HG02678 (cell line): ENCODE measurements around the gene GIPC3.
"Not testable (repeated sequence)": the region's sequence is repeated elsewhere in the genome, so short reads cannot be mapped to it uniquely, and the experiment has no call there.

Source experiments
- ATAC-seq: cut with Tn5 transposase; IDR thresholded peaks from one replicate; pipeline ENCODE4 v1.9.1; 2021; ENCODE audit warnings: mild to moderate bottlenecking, moderate library complexity; ENCODE audit not compliant: unreplicated experiment

The GIPC3 gene

DNA sequence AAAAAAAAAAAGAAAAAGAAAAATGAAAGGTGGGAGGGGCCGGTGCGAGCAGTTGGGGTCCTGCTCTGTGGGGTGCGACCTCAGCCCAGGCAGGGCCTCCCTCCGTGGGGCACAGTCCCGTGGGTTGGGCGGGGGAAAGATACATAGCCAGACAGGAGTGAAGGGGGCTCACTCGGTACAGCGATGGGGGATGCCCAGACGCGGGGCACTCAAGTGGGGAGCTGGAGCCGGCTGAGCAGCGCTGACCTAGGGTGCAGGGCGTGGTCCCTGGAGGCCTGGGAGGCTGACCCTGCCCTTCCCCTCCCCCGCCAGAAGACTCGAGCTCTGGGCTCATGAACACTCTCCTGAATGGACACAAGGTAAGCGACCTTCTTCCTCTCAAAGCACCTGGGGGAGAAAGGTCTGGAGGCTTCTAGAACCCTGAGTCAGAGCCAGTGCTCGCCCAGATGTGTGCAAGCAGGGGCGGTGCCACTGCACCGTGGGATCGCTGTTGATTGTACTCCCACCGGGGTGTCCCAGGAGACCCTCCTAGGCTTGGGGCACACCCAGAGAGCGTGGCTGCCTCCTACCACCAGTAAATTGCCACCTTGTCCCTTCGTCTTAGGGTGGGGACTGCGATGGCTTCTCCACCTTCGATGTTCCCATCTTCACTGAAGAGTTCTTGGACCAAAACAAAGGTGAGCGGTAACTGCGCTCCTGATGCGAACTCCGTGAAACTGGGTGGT, 9.2 kb upstream of the GIPC3 start:
- ATAC-seq = no peak

GRCh38 chr19:3576696-3577443, 8.4 kb upstream of the GIPC3 start:
- ATAC-seq = no peak

DNA sequence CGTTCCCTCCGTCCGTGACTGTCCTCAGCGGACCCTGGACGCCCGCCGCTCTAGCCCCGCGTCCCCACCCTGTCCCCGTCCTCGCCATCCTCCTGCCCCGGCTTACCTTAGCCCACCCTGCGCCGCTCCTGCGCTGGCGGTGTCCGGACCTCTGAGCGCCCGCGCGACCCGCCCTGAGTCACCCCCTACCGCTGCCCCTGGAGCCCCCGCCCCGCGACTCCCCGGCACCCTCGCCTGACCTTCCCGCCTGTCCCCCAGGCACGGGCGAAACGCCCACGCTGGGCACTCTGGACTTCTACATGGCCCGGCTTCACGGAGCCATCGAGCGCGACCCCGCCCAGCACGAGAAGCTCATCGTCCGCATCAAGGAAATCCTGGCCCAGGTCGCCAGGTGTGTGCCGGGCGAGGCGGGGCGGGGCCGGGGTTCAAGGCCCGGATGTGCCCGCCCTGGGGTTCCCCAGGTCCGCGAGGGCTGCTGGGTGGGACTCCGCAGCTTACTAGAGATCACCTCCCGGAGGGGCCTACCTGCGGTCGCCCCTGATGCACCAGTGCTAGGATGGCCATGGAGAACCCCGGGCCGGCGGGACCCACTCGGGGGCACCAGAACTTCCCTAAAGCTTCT, 7.4 kb upstream of the GIPC3 start:
- ATAC-seq = no peak

GRCh38 chr19:3578390-3578789, 6.9 kb upstream of the GIPC3 start:
- no peak for ATAC-seq

- ATAC-seq = no peak
These were observed 4.9 kb upstream of the GIPC3 start for GRCh38 chr19:3580156-3580934.

GRCh38 chr19:3581792-3582191, 3.5 kb upstream of the GIPC3 start:
- not testable (repeated sequence) for ATAC-seq

GRCh38 chr19:3584036-3584802, 1.1 kb upstream of the GIPC3 start:
- not testable (repeated sequence) for ATAC-seq

DNA sequence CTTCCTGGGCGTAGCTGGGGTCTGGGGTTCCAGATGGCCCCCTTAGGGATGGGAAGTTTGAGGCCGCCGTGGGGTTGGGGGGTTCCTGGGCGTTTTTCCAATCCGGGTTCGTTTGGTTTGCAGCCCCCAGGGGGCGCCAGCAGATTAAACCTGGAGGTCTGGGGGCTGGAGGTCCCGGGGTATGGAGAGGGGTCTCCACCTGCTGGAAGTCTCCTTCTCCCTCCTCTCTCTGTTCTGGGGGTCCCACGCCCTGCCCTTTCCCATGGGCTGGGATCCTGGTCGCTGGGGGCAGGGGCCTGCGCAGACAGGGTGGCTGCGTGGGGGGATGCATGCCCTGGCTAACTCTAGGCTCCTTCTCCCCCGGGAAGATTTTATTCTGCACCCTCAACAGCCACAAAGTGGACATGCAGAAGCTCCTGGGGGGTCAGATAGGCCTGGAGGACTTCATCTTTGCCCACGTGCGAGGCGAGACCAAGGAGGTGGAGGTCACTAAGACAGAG, 899 bp downstream of the GIPC3 start:
- no peak for ATAC-seq

GRCh38 chr19:3586707-3587346, 1.5 kb downstream of the GIPC3 start:
- no peak for ATAC-seq

- no peak for ATAC-seq
These were observed 4.2 kb downstream of the GIPC3 start for GRCh38 chr19:3589439-3589838.

DNA sequence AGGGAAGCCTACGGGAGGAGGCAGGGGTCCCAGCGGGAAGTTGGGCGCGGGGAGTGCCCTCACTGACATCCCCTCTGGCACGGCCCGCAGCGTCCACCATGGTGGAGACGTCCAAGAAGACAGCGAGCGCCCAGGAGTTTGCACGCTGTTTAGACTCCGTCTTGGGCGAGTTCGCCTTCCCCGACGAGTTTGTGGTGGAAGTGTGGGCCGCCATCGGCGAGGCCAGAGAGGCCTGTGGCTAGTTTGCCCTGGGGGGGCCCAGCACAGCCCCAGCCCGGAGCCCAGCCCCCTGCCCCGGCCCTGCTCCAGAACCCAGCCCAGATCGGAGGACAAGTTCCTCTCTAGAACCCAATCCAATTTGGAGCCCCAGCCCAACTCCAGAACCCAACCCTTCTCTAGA, 4.7 kb downstream of the GIPC3 start:
- no peak for ATAC-seq

DNA sequence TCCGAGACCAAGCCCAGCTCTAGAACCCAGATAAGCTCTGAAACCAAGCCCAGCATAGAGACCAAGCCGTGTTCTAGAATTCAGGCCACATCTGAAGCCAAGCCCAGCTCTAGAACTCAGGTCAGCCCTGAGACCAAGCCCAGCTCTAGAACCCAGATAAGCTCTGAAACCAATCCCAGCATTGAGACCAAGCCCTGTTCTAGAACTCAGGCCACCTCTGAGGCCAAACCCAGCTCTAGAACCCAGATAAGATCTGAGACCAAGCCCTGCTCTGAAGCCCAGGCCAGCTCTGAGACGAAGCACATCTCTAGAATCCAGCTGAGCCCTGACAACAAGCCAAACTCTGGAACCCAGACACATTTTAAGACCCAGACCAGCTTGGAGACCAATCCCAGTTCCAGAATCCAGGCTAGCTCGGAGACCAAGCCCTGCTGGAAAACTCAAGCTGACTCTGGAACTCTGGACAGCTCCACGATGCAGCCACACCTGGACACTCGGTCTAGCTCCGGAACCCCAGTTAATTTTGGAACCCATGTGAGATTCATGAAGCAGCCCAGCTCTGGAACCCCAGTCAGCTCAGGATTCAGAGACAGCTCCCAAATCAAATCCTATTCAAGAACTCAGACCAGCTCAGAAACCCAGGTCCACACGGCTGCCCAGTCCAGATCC, 5.8 kb downstream of the GIPC3 start:
- no peak for ATAC-seq

GRCh38 chr19:3591876-3592613, 6.8 kb downstream of the GIPC3 start:
- no peak for ATAC-seq

- ATAC-seq = no peak
These were observed 7.9 kb downstream of the GIPC3 start for GRCh38 chr19:3593156-3593555.

- no peak for ATAC-seq
These were observed 10.3 kb downstream of the GIPC3 start for GRCh38 chr19:3595521-3596061.

DNA sequence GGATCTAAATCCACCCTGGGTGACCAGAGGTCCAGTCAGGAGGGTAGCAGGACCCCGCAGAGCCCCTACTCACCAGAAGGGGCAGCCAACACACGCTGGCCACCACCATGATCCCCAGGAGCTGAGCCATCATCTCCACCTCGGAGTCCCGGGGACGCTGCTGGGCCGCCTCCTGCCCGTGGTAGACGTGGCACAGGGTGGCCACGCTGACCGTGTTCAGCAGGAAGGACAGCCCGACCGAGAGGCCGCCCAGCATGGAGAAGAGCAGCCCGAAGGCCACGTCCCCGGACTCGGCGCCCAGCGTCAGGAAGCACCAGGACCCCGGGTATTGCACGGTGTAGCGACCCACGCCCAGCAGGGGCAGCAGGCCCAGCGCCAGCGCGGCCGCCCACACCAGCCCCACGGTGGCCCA, 14.5 kb downstream of the GIPC3 start:
- ATAC-seq = no peak

GRCh38 chr19:3601021-3601420, 15.7 kb downstream of the GIPC3 start:
- ATAC-seq = no peak

GRCh38 chr19:3603121-3603811, 18.0 kb downstream of the GIPC3 start:
- no peak for ATAC-seq
